SK-N-SH treated with all-trans-retinoic acid at 6 μM for 48 hours (cell line): ENCODE data around the gene PNPLA6.

Experiments used
- ATAC-seq: fragments of 200-7000 bp; cut with Tn5 transposase; 3 replicates; pipeline ENCODE4 v1.9.1; 2020; ENCODE audit warnings: mild to moderate bottlenecking, moderate library complexity
- ARNTL ChIP-seq: fragments of 450-650 bp; formaldehyde crosslinking; IDR thresholded peaks from 2 replicates; pipeline ENCODE4 v1.5.0; 2020; ENCODE audit warnings: low read depth, mild to moderate bottlenecking, moderate library complexity, borderline replicate concordance
- BACH2 ChIP-seq: fragments of 250-450 bp; sonication (Bioruptor Pico); IDR thresholded peaks from 2 replicates; pipeline ENCODE4 v1.9.0; 2021; ENCODE audit warnings: mild to moderate bottlenecking, borderline replicate concordance
- CREB5 ChIP-seq: fragments of 250-450 bp; sonication (Bioruptor Pico); IDR thresholded peaks from 2 replicates; pipeline ENCODE4 v1.5.1; 2020; ENCODE audit warnings: low read depth, mild to moderate bottlenecking, moderate library complexity
- CSDC2 ChIP-seq: fragments of 250-450 bp; sonication (Bioruptor Pico); IDR thresholded peaks from 2 replicates; pipeline ENCODE4 v1.5.0; 2020; ENCODE audit warnings: mild to moderate bottlenecking, moderate library complexity
- CSRNP3 ChIP-seq: fragments of 250-450 bp; sonication (Bioruptor Pico); IDR thresholded peaks from 2 replicates; pipeline ENCODE4 v1.5.1; 2021; ENCODE audit warnings: mild to moderate bottlenecking, moderate library complexity
- ESRRG ChIP-seq: fragments of 250-450 bp; sonication (Bioruptor Pico); IDR thresholded peaks from 2 replicates; pipeline ENCODE4 v1.6.1; 2021; ENCODE audit warnings: mild to moderate bottlenecking
- GLIS3 ChIP-seq: fragments of 250-450 bp; sonication (Bioruptor Pico); IDR thresholded peaks from 2 replicates; pipeline ENCODE4 v1.5.0; 2020; ENCODE audit warnings: mild to moderate bottlenecking, moderate library complexity
- ISL1 ChIP-seq: fragments of 250-450 bp; sonication (Bioruptor Pico); IDR thresholded peaks from 2 replicates; pipeline ENCODE4 v2.1.2; 2022; ENCODE audit warnings: mild to moderate bottlenecking, moderate library complexity
- OSR1 ChIP-seq: fragments of 250-450 bp; sonication (Bioruptor Pico); IDR thresholded peaks from 2 replicates; pipeline ENCODE4 v1.8.0; 2022; ENCODE audit warnings: moderate library complexity, mild to moderate bottlenecking, inconsistent platforms
- PATZ1 ChIP-seq: fragments of 250-450 bp; sonication (Bioruptor Pico); IDR thresholded peaks from 2 replicates; pipeline ENCODE4 v1.8.0; 2020; ENCODE audit warnings: mild to moderate bottlenecking, moderate library complexity, borderline replicate concordance
- POU6F1 ChIP-seq: fragments of 250-450 bp; sonication (Bioruptor Pico); IDR thresholded peaks from 2 replicates; pipeline ENCODE4 v1.8.0; 2021; ENCODE audit warnings: low read depth, mild to moderate bottlenecking, moderate library complexity, borderline replicate concordance
- PPARA ChIP-seq: fragments of 250-450 bp; sonication (Bioruptor Pico); IDR thresholded peaks from 2 replicates; pipeline ENCODE4 v1.5.0; 2020; ENCODE audit warnings: mild to moderate bottlenecking, borderline replicate concordance
- RARB ChIP-seq: fragments of 250-450 bp; sonication (Bioruptor Pico); IDR thresholded peaks from 2 replicates; pipeline ENCODE4 v1.8.0; 2021; ENCODE audit warnings: mild to moderate bottlenecking, moderate library complexity
- SNAI2 ChIP-seq: fragments of 250-450 bp; sonication (Bioruptor Pico); IDR thresholded peaks from 2 replicates; pipeline ENCODE4 v1.5.0; 2020; ENCODE audit warnings: mild to moderate bottlenecking, moderate library complexity
- TCF4 ChIP-seq: fragments of 250-450 bp; sonication (Bioruptor Pico); IDR thresholded peaks from 2 replicates; pipeline ENCODE4 v1.8.0; 2021; ENCODE audit warnings: mild to moderate bottlenecking, moderate library complexity, borderline replicate concordance
- TOX ChIP-seq: fragments of 250-450 bp; sonication (Bioruptor Pico); IDR thresholded peaks from 2 replicates; pipeline ENCODE4 v1.8.0; 2021; ENCODE audit warnings: mild to moderate bottlenecking, moderate library complexity, borderline replicate concordance
- TSHZ2 ChIP-seq: fragments of 250-450 bp; sonication (Bioruptor Pico); IDR thresholded peaks from 2 replicates; pipeline ENCODE4 v1.5.0; 2020; ENCODE audit warnings: mild to moderate bottlenecking, moderate library complexity
- ZC3H10 ChIP-seq: fragments of 250-450 bp; sonication (Bioruptor Pico); IDR thresholded peaks from 2 replicates; pipeline ENCODE4 v1.5.1; 2021; ENCODE audit warnings: mild to moderate bottlenecking, moderate library complexity
- ZFP3 ChIP-seq: fragments of 250-450 bp; sonication (Bioruptor Pico); IDR thresholded peaks from 2 replicates; pipeline ENCODE4 v1.5.0; 2020; ENCODE audit warnings: mild to moderate bottlenecking, moderate library complexity
- ZFP30 ChIP-seq: fragments of 450-650 bp; formaldehyde crosslinking; IDR thresholded peaks from 2 replicates; pipeline ENCODE4 v1.5.0; 2022; ENCODE audit warnings: mild to moderate bottlenecking, moderate library complexity
- ZNF70 ChIP-seq: fragments of 450-650 bp; formaldehyde crosslinking; IDR thresholded peaks from 2 replicates; pipeline ENCODE4 v1.5.0; 2020; ENCODE audit warnings: mild to moderate bottlenecking, moderate library complexity
- ZNF8 ChIP-seq: fragments of 450-650 bp; formaldehyde crosslinking; IDR thresholded peaks from 2 replicates; pipeline ENCODE4 v1.5.0; 2020; ENCODE audit warnings: mild to moderate bottlenecking, moderate library complexity

Gene PNPLA6

GRCh38 chr19:7541828-7542443 lies 6.4 kb downstream of the PNPLA6 start:
- TF ChIP-seq ZNF8 (CRISPR knock-in tag) (no peak), RARB (CRISPR knock-in tag) (no peak), GLIS3 (CRISPR knock-in tag) (no peak), OSR1 (CRISPR knock-in tag) (no peak), BACH2 (no peak), PATZ1 (no peak), POU6F1 (CRISPR knock-in tag) (no peak), SNAI2 (CRISPR knock-in tag) (no peak), ESRRG (no peak), CREB5 (CRISPR knock-in tag) (no peak), ARNTL (no peak), PPARA (CRISPR knock-in tag) (no peak), CSRNP3 (CRISPR knock-in tag) (no peak)
- ATAC-seq, result no peak

GRCh38 chr19:7542556-7543348 lies 7.2 kb downstream of the PNPLA6 start:
- no peak for ATAC-seq
- no peak for TF ChIP-seq ZNF70

GRCh38 chr19:7544626-7545025 lies 9.1 kb downstream of the PNPLA6 start:
- no peak for TF ChIP-seq ZFP3 (CRISPR knock-in tag)
- no peak for TF ChIP-seq TCF4 (CRISPR knock-in tag)
- TF ChIP-seq ZFP30 (CRISPR knock-in tag), result no peak
- TF ChIP-seq RARB (CRISPR knock-in tag), result no peak
- TF ChIP-seq CREB5 (CRISPR knock-in tag), result no peak
- no peak for TF ChIP-seq ARNTL
- no peak for TF ChIP-seq BACH2
- TF ChIP-seq CSDC2, result no peak
- no peak for TF ChIP-seq TSHZ2 (CRISPR knock-in tag)
- no peak for TF ChIP-seq GLIS3 (CRISPR knock-in tag)
- TF ChIP-seq PPARA (CRISPR knock-in tag), result no peak
- TF ChIP-seq TOX (CRISPR knock-in tag), result no peak
- no peak for TF ChIP-seq ISL1 (CRISPR knock-in tag)
- no peak for TF ChIP-seq ZC3H10
- TF ChIP-seq ESRRG, result no peak
- no peak for ATAC-seq
